ENCODE data around the gene PCYOX1L. TPM values are rescaled to one million over a fixed set of nuclear protein-coding genes. Genes with fewer than 3 reads are reported as not detected.
A peak's percentile ranks its signal among the peaks of the same experiment; 100 is the strongest.

Gene PCYOX1L
- total and polyA plus RNA-seq, 2 of the 8 experiments (the other 6 are each of a cell fraction or from before 2014, with no cell fraction given): 6.8 to 17.2 TPM

GRCh38 chr5:149367249-149367971, 9.6 kb downstream of the PCYOX1L start (continued):
- TF ChIP-seq CEBPB (IDR thresholded peaks at IDR 0.05; ENCODE audit: low read depth, low read length): no peak
- TF ChIP-seq SRF (IDR thresholded peaks at IDR 0.05; ENCODE audit: low read depth, low read length): no peak
- TF ChIP-seq PHF8 (conservative IDR thresholded peaks at IDR 0.05; ENCODE audit: low read depth, low read length): no peak
- no peak for TF ChIP-seq USF2 (IDR thresholded peaks at IDR 0.05; ENCODE audit: low read length)
- no peak for TF ChIP-seq ATF3 (IDR thresholded peaks at IDR 0.05; ENCODE audit: insufficient read depth, low read depth, low read length)
- TF ChIP-seq SP1 (IDR thresholded peaks at IDR 0.05; ENCODE audit: low read depth, low read length): no peak
- no peak for TF ChIP-seq JUN (IDR thresholded peaks at IDR 0.05; ENCODE audit: low read depth, low read length)
- 0 out of 4 replicates have a peak, but pooled peaks have one; percentile 38 to 57 for TF ChIP-seq HDAC2 (IDR thresholded peaks at IDR 0.05; ENCODE audit: borderline replicate concordance in 1 of 2, low read depth in 2 of 2, low read length in 2 of 2)
- TF ChIP-seq EZH2 (IDR thresholded peaks at IDR 0.05; ENCODE audit: low read depth, low read length, severe bottlenecking): no peak
- no peak for TF ChIP-seq BCL11A (IDR thresholded peaks at IDR 0.05; ENCODE audit: low read depth in 2 of 2, low read length in 2 of 2)
- no peak for TF ChIP-seq POU5F1 (IDR thresholded peaks at IDR 0.05; ENCODE audit: low read depth, low read length)
- TF ChIP-seq GTF2F1 (IDR thresholded peaks at IDR 0.05; ENCODE audit: borderline replicate concordance, low read depth, low read length): no peak
- no peak for TF ChIP-seq TCF12 (IDR thresholded peaks at IDR 0.05; ENCODE audit: low read depth, low read length)
- TF ChIP-seq POLR2AphosphoS5 (IDR thresholded peaks at IDR 0.05; ENCODE audit: low read depth, low read length): no peak
- TF ChIP-seq SP2 (IDR thresholded peaks at IDR 0.05; ENCODE audit: low read length): no peak
- no peak for TF ChIP-seq NRF1 (IDR thresholded peaks at IDR 0.05; ENCODE audit: low read depth, low read length)
- TF ChIP-seq CTCF (IDR thresholded peaks at IDR 0.05; ENCODE audit: control extremely low read depth in 1 of 3, insufficient read depth in 1 of 3, low read depth in 1 of 3, low read length in 3 of 3): peak; percentile 68 to 98 (median 97)
- TF ChIP-seq GABPA (IDR thresholded peaks at IDR 0.05; ENCODE audit: borderline replicate concordance, insufficient read depth, low read length): 0 out of 2 replicates have a peak, but pooled peaks have one; percentile 31
- TF ChIP-seq ZNF274 (IDR thresholded peaks at IDR 0.05; ENCODE audit: borderline replicate concordance, extremely low read depth, low read length): no peak
- no peak for TF ChIP-seq SUZ12 (IDR thresholded peaks at IDR 0.05; ENCODE audit: low read length)
